Esophagus squamous epithelium (tissue), 5 donors: ENCODE data around the gene DENND5B. TPM values are rescaled to one million over a fixed set of nuclear protein-coding genes. Genes with fewer than 3 reads are reported as not detected.

Experiments used
- DNase-seq: peaks from one replicate; lab custom pipeline; 2025; lab: John Stamatoyannopoulos, UW
- H3K27ac ChIP-seq, 4 donors: fragments of 200-600 bp; sonication (generic); one replicate each; pipeline ENCODE4 v1.5.1; 2016 to 2019; ENCODE audit warnings: mild to moderate bottlenecking in 1 of 4
- H3K27me3 ChIP-seq, 4 donors: fragments of 200-600 bp; sonication (generic); 1 replicate in 3 of 4; 2 replicates in 1 of 4; pipeline versions ENCODE4 v1.5.1 to v1.6.0; 2017 to 2021; ENCODE audit warnings: antibody characterized with exemption in 1 of 4
- H3K36me3 ChIP-seq, 3 donors: fragments of 200-600 bp; sonication (generic); one replicate each; pipeline ENCODE4 v1.5.1; 2016 to 2019
- H3K4me1 ChIP-seq, 3 donors: fragments of 200-600 bp; sonication (generic); one replicate each; pipeline ENCODE4 v1.5.1; 2017 to 2019
- H3K4me3 ChIP-seq, 4 donors: fragments of 200-600 bp; sonication (generic); 1 replicate in 3 of 4; 2 replicates in 1 of 4; pipeline ENCODE4 v1.5.1; 2016 to 2019; ENCODE audit warnings: mild to moderate bottlenecking in 2 of 4, moderate library complexity in 1 of 4
- H3K9me3 ChIP-seq, 3 donors: fragments of 200-600 bp; sonication (generic); one replicate each; pipeline ENCODE4 v1.5.1; 2016 to 2019
- POLR2A ChIP-seq, 4 donors: fragments of 450-650 bp; IDR thresholded peaks; one replicate each; pipeline ENCODE4 v1.6.1; 2017; ENCODE audit warnings: antibody characterized with exemption in 4 of 4, mild to moderate bottlenecking in 4 of 4, moderate library complexity in 3 of 4
- WGBS, 2 donors: methylation state at CpG; one replicate each; pipeline ENCODE4 v1.1.5; 2018; 5-methylcytosine and 5-hydroxymethylcytosine counted together
- intact Hi-C: fragments of 100-400 bp; cut with DNase I; formaldehyde crosslinking; loops from one replicate; pipeline ENCODE4 v1.15.0; 2022
- total RNA-seq, 4 donors: library from RNA; depleted of rRNA; stranded (reverse); fragments of >200 nt; gene quantifications; one replicate each; pipeline ENCODE4 v1.1.0, GENCODE V29; 2016
- TF ChIP-seq, protein P1 (sequence below), 6 experiments: fragments of 450-650 bp in 4 of 6; fragments of 200-600 bp in 2 of 6; sonication (generic) in 2 of 6; IDR thresholded peaks; one replicate each; pipeline ENCODE4 v1.5.1; 2016 to 2019; ENCODE audit warnings: antibody characterized with exemption in 6 of 6, mild to moderate bottlenecking in 4 of 6, moderate library complexity in 4 of 6
- donor health status: DM: yes; HTN: yes; CAD: no.

The DENND5B gene
- total RNA-seq, 4 donors from 2014 or later = 0.38 to 5.3 (median 1.5) TPM

DNA sequence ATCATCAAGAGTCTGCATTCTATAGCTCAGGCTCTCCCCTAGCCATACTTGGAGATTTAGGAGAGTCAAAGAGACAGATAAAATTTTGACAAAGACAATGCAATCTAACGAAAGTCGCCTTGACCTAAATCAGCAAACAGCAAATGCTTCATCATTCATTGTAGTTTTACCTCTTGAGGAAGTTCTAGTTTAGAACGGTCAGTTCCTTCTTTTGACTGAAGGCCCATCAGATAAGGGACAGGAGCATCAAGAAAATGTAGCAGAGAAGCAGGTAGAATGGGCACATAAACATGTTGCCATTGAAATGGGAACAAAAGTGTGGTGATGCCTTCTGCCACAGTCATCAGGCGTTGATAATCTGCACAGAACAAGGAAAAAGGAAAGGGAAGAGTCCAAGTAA, 130.9 kb downstream of the DENND5B start:
- intact Hi-C loops = no loop called here
- 78 to 87% methylated on average over 4 of the region's 4 CpGs for WGBS, 2 donors
- no peak for TF ChIP-seq POLR2A (IDR thresholded peaks at IDR 0.05)
- TF ChIP-seq, protein P1, sequence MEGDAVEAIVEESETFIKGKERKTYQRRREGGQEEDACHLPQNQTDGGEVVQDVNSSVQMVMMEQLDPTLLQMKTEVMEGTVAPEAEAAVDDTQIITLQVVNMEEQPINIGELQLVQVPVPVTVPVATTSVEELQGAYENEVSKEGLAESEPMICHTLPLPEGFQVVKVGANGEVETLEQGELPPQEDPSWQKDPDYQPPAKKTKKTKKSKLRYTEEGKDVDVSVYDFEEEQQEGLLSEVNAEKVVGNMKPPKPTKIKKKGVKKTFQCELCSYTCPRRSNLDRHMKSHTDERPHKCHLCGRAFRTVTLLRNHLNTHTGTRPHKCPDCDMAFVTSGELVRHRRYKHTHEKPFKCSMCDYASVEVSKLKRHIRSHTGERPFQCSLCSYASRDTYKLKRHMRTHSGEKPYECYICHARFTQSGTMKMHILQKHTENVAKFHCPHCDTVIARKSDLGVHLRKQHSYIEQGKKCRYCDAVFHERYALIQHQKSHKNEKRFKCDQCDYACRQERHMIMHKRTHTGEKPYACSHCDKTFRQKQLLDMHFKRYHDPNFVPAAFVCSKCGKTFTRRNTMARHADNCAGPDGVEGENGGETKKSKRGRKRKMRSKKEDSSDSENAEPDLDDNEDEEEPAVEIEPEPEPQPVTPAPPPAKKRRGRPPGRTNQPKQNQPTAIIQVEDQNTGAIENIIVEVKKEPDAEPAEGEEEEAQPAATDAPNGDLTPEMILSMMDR (IDR thresholded peaks at IDR 0.05) = no peak

DNA sequence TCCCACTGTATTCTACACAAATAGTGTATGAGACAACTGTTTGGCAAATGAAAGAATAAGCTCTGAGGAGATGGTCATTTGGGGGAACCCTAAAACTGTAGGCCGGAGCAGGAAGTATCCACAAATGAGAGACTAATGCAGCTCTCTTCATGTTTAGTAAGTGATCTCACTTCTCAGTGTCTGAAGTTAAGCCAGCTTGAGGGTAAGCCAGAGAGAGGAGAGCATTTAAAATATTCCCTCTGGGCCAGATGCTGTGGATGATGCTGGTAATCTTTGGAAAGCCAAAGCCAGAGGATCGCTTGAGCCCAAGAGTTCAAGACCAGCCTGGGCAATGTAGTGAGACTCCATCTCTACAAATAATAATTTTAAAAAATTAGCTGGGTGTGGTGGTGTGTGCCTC, 134.4 kb downstream of the DENND5B start:
- H3K9me3 ChIP-seq = no peaks in the 10 kb centered on the region
- no peak for DNase-seq
- no peaks in the 10 kb centered on the region for H3K27me3 ChIP-seq
- no peak for TF ChIP-seq POLR2A (IDR thresholded peaks at IDR 0.05)
- TF ChIP-seq, protein P1 (IDR thresholded peaks at IDR 0.05) = no peak
- H3K4me3 ChIP-seq = no peak overlapping the region
- H3K27ac ChIP-seq = no peak overlapping the region
- intact Hi-C loops = no loop called here
- WGBS, 2 donors = 93 to 96% methylated on average over 2 of the region's 2 CpGs
- no peaks in the 10 kb centered on the region for H3K4me1 ChIP-seq
- H3K36me3 ChIP-seq = no peaks in the 10 kb centered on the region

More for the DNA sequence above, 130.9 kb downstream of the DENND5B start:
- H3K4me3 ChIP-seq = no peak overlapping the region
- no peak for DNase-seq
- H3K27me3 ChIP-seq = no peaks in the 10 kb centered on the region
- H3K4me1 ChIP-seq = no peaks in the 10 kb centered on the region
- H3K36me3 ChIP-seq = no peaks in the 10 kb centered on the region
- no peak overlapping the region for H3K27ac ChIP-seq
- no peaks in the 10 kb centered on the region for H3K9me3 ChIP-seq

DNA sequence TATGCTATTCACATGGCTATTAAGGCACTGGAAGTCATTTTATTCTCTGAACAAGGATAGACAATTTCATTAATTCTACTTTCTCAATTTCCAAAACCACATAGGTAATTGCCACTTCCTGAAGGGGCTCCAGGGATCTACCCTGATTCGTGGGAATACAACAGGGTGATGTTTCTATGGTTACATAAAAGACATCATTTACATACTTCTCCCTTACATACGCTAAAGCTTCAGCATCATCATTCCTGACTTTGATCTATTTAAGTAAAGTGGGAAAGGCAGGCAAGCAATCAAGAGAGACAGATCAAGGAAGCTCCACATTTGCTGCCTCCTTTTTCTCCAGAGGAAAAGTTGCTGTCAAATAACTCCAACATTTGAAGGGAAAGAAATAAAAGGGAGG, 146.2 kb downstream of the DENND5B start:
- Histone ChIP-seq H3K9me3 (no peaks in the 10 kb centered on the region), H3K4me3 (no peak overlapping the region), H3K27ac (no peak overlapping the region), H3K36me3 (no peaks in the 10 kb centered on the region), H3K27me3 (no peaks in the 10 kb centered on the region), H3K4me1 (no peaks in the 10 kb centered on the region)
- intact Hi-C loops = no loop called here
- 60 to 63% methylated on average over 2 of the region's 2 CpGs for WGBS, 2 donors
- TF ChIP-seq, protein P1 (IDR thresholded peaks at IDR 0.05) = no peak
- no peak for TF ChIP-seq POLR2A (IDR thresholded peaks at IDR 0.05)
- no peak for DNase-seq

DNA sequence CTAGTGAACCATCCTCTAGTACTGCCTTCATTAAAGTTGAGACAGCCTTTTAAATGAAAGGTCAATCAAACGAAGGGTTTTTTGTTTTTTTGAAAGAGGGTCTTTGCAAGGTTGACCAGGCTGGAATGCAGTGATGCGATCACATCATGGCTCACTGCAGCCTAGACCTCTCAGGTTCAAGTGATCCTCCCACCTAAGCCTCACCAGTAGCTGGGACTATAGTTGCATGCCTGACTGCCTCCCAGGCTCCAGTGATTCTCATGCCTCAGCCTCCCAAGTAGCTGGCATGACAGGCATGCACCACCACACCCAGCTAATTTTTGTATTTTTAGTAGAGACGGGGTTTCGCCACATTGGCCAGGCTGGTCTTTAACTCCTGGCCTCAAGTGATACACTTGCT, 150.3 kb downstream of the DENND5B start:
- TF ChIP-seq, protein P1 (IDR thresholded peaks at IDR 0.05) = no peak
- TF ChIP-seq POLR2A (IDR thresholded peaks at IDR 0.05) = no peak
- no peak for DNase-seq
- H3K4me3 ChIP-seq = no peak overlapping the region
- no peaks in the 10 kb centered on the region for H3K9me3 ChIP-seq
- H3K4me1 ChIP-seq = no peaks in the 10 kb centered on the region
- no peaks in the 10 kb centered on the region for H3K36me3 ChIP-seq
- no peak overlapping the region for H3K27ac ChIP-seq
- intact Hi-C loops = no loop called here
- 95 to 96% methylated on average over 4 of the region's 4 CpGs for WGBS, 2 donors
- no peaks in the 10 kb centered on the region for H3K27me3 ChIP-seq

DNA sequence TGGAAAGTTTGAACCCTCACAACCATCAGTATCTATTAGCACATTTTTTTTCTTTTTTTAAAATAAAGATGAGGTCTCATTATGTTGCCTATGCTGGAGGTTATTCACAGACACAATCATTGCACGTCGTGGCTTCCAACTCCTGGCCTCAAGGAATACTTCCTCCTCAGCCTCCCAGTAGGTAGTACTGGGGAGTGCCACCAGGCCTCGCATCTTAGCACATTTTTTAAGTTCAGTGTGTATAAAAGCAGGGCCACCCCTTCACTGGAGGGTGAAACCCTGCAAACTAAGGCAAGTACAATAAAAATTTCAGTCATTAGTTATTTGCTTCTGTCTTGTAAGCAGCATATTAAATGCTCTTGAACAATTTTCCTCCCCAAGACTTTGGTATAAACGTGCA, 150.8 kb downstream of the DENND5B start:
- no peaks in the 10 kb centered on the region for H3K9me3 ChIP-seq
- intact Hi-C loops = no loop called here
- DNase-seq = no peak
- 89 to 92% methylated on average over 3 to 4 of the region's 4 CpGs for WGBS, 2 donors
- H3K27ac ChIP-seq = no peak overlapping the region
- H3K27me3 ChIP-seq = no peaks in the 10 kb centered on the region
- H3K4me1 ChIP-seq = no peaks in the 10 kb centered on the region
- no peak overlapping the region for H3K4me3 ChIP-seq
- no peaks in the 10 kb centered on the region for H3K36me3 ChIP-seq
- TF ChIP-seq, protein P1 (IDR thresholded peaks at IDR 0.05) = no peak
- TF ChIP-seq POLR2A (IDR thresholded peaks at IDR 0.05) = no peak
